GM12878 (cell line): ENCODE results near the gene ITGB8. TPM values are rescaled to one million over a fixed set of nuclear protein-coding genes. Genes with fewer than 3 reads are reported as not detected.

Experiments used
- ATAC-seq: fragments of 200-7000 bp; cut with Tn5 transposase; 3 replicates; pipeline ENCODE4 v1.9.1; 2020; ENCODE audit warnings: mild to moderate bottlenecking, moderate library complexity
- BruUV-seq: library from RNA; stranded (reverse); fragments of 400-500 nt; replicated peaks from 2 replicates; lab custom pipeline; 2021; lab: Mats Ljungman, UMichigan
- CTCF ChIA-PET: fragments of 300-600 bp; sonication (Branson Sonifier 250); formaldehyde crosslinking; extraction: SDS; loops from one replicate; lab custom pipeline; 2021; ENCODE audit warnings: inconsistent platforms; lab: Yijun Ruan, JAX
- POLR2A ChIA-PET: fragments of 350-600 bp; formaldehyde crosslinking; extraction: SDS; loops from one replicate; lab custom pipeline; 2021; ENCODE audit warnings: inconsistent platforms; lab: Charles Lee
- RAD21 ChIA-PET: fragments of 300-600 bp; sonication (Branson Sonifier 250); formaldehyde crosslinking; loops from one replicate; lab custom pipeline; 2023; ENCODE audit warnings: antibody characterized with exemption; ENCODE audit not compliant: unreplicated experiment; lab: Charles Lee
- SMC1A ChIA-PET: fragments of 300-600 bp; sonication (Branson Sonifier 250); formaldehyde crosslinking; loops from one replicate; lab custom pipeline; 2023; ENCODE audit not compliant: unreplicated experiment, uncharacterized antibody; lab: Charles Lee
- DNase-seq: peaks from one replicate; pipeline ENCODE4 v3.0.0-alpha.2; 2011; ENCODE audit warnings: low read depth, low spot score
- FAIRE-seq: peaks from 3 replicates; lab custom pipeline; 2011; peaks lifted over from hg19 to GRCh38; lab: Jason Lieb, UNC
- H2AFZ ChIP-seq: 2 replicates; pipeline ENCODE4 v1.6.0; 2011; ENCODE audit warnings: low read depth, low read length, control low read depth; ENCODE audit not compliant: control insufficient read depth
- H3K27ac ChIP-seq: 2 replicates; pipeline ENCODE4 v1.5.1; 2011; ENCODE audit warnings: control low read depth; ENCODE audit not compliant: control insufficient read depth, insufficient read depth
- H3K27me3 ChIP-seq, 2 experiments: replicated peaks in 1 of 2; 2 replicates each; pipeline versions ENCODE4 v1.6.0 to v1.6.1; 2011; ENCODE audit warnings: low read length in 1 of 2; ENCODE audit not compliant: control insufficient read depth in 2 of 2, insufficient read depth in 2 of 2
- H3K36me3 ChIP-seq, 2 experiments: 2 replicates each; pipeline ENCODE4 v1.5.1; 2011; ENCODE audit warnings: low read length in 1 of 2; ENCODE audit not compliant: control insufficient read depth in 2 of 2, insufficient read depth in 2 of 2
- H3K4me1 ChIP-seq: 2 replicates; pipeline ENCODE4 v1.6.1; 2011; ENCODE audit warnings: mild to moderate bottlenecking, low read length, moderate library complexity, mixed read lengths; ENCODE audit not compliant: control insufficient read depth, insufficient read depth
- H3K4me2 ChIP-seq: 2 replicates; pipeline ENCODE4 v1.6.0; 2011; ENCODE audit warnings: control low read depth; ENCODE audit not compliant: control insufficient read depth, insufficient read depth
- H3K4me3 ChIP-seq: fragments of 200-600 bp; sonication (generic); 2 replicates; pipeline ENCODE4 v1.5.1; 2016
- H3K79me2 ChIP-seq: 2 replicates; pipeline ENCODE4 v1.6.0; 2011; ENCODE audit warnings: low read length; ENCODE audit not compliant: control insufficient read depth, insufficient read depth
- H3K9ac ChIP-seq: 2 replicates; pipeline ENCODE4 v1.8.0; 2011; ENCODE audit warnings: low read length, control low read depth, mixed read lengths; ENCODE audit not compliant: control insufficient read depth, insufficient read depth
- H3K9me3 ChIP-seq: replicated peaks from 3 replicates; pipeline ENCODE4 v1.5.1; 2011; ENCODE audit warnings: mild to moderate bottlenecking, low read length; ENCODE audit not compliant: control insufficient read depth, insufficient read depth
- H4K20me1 ChIP-seq: 2 replicates; pipeline ENCODE4 v1.6.0; 2011; ENCODE audit not compliant: control insufficient read depth, insufficient read depth
- BRCA1 ChIP-seq: IDR thresholded peaks from 2 replicates; pipeline ENCODE4 v1.6.1; 2011; ENCODE audit warnings: low read depth, low read length, improper control_type of control experiment
- CBFB ChIP-seq: IDR thresholded peaks from 2 replicates; pipeline ENCODE4 v1.6.1; 2016; ENCODE audit warnings: antibody characterized with exemption, low read depth
- EZH2 ChIP-seq: IDR thresholded peaks from 2 replicates; pipeline ENCODE4 v1.6.1; 2012; ENCODE audit warnings: low read depth, mild to moderate bottlenecking, control low read depth, inconsistent platforms, low read length, borderline replicate concordance; ENCODE audit not compliant: control insufficient read depth
- HDAC2 ChIP-seq: fragments of 200-600 bp; sonication (generic); IDR thresholded peaks from 2 replicates; pipeline ENCODE4 v1.6.1; 2017
- MYC ChIP-seq: IDR thresholded peaks from 2 replicates; pipeline ENCODE4 v1.6.1; 2011; ENCODE audit warnings: mild to moderate bottlenecking, low read length, moderate library complexity, inconsistent platforms; ENCODE audit not compliant: insufficient read depth, insufficient replicate concordance, insufficient read length, severe bottlenecking
- NFXL1 ChIP-seq: fragments of 450-650 bp; IDR thresholded peaks from 2 replicates; pipeline ENCODE4 v1.6.1; 2017; ENCODE audit warnings: antibody characterized with exemption, mild to moderate bottlenecking, borderline replicate concordance
- NR2C1 ChIP-seq: fragments of 450-650 bp; IDR thresholded peaks from 2 replicates; pipeline ENCODE4 v1.6.1; 2017; ENCODE audit warnings: antibody characterized with exemption, mild to moderate bottlenecking, moderate library complexity
- NR2C2 ChIP-seq: IDR thresholded peaks from 2 replicates; pipeline ENCODE4 v1.6.1; 2011; ENCODE audit warnings: borderline replicate concordance, low read depth; ENCODE audit not compliant: control insufficient read depth, insufficient read length
- REST ChIP-seq: IDR thresholded peaks from 2 replicates; pipeline ENCODE4 v1.6.1; 2012; ENCODE audit warnings: mild to moderate bottlenecking, low read depth, low read length
- RFX5 ChIP-seq: IDR thresholded peaks from 2 replicates; pipeline ENCODE4 v1.6.1; 2011; ENCODE audit warnings: low read depth, low read length, improper control_type of control experiment
- SMARCA5 ChIP-seq: fragments of 450-650 bp; IDR thresholded peaks from 2 replicates; pipeline ENCODE4 v1.6.1; 2017; ENCODE audit warnings: mild to moderate bottlenecking
- SMC3 ChIP-seq: IDR thresholded peaks from 2 replicates; pipeline ENCODE4 v1.6.1; 2011; ENCODE audit warnings: low read length, improper control_type of control experiment, borderline replicate concordance
- SPI1 ChIP-seq: IDR thresholded peaks from 2 replicates; pipeline ENCODE4 v1.6.1; 2011; ENCODE audit warnings: low read depth, mild to moderate bottlenecking, low read length, moderate library complexity, borderline replicate concordance; ENCODE audit not compliant: insufficient read depth
- ZBED1 ChIP-seq: IDR thresholded peaks from 2 replicates; pipeline ENCODE4 v1.6.1; 2016; ENCODE audit warnings: borderline replicate concordance
- WGBS: methylation state at CpG from one replicate; pipeline ENCODE4 v1.1.6; 2016; ENCODE audit warnings: low lambda C conversion rate; ENCODE audit not compliant: insufficient replicate concordance, insufficient coverage; ENCODE audit errors: missing lambda C conversion rate; 5-methylcytosine and 5-hydroxymethylcytosine counted together
- in situ Hi-C: fragments of 300-500 bp; cut with MboI; formaldehyde crosslinking; loops from 9 replicates; pipeline ENCODE4 v1.14.3; 2018; ENCODE audit warnings: mixed read lengths
- intact Hi-C: fragments of 100-400 bp; cut with micrococcal nuclease; formaldehyde crosslinking; loops from one replicate; pipeline ENCODE4 v1.14.2; 2022; ENCODE audit not compliant: unreplicated experiment
- polyA plus RNA-seq, 11 experiments: library from polyadenylated mRNA; depleted of rRNA in 4 of 11; unstranded in 6 of 11; stranded (reverse) in 5 of 11; fragments of >200 nt; fragmentation: Nextera tagmentation in 4 of 11; fragmentation: Illumina TruSeq in 1 of 11; extraction: Ambion mirVana in 4 of 11; extraction: Trizol in 1 of 11; gene quantifications; 1 replicate in 1 of 11; 2 replicates in 10 of 11; pipeline versions ENCODE4 v1.2.1 to v1.2.3, GENCODE V29; 2011 to 2016; ENCODE audit warnings: inconsistent platforms in 2 of 11, missing spikeins in 2 of 11, low read depth in 1 of 11
- total RNA-seq, 4 experiments: library from RNA; depleted of rRNA in 3 of 4; stranded (reverse); fragments of >200 nt in 3 of 4; fragmentation: Illumina TruSeq in 1 of 4; extraction: Trizol in 1 of 4; gene quantifications; 2 replicates each; pipeline versions ENCODE4 v1.2.1 to v1.2.3, GENCODE V29; 2013 to 2021

Gene ITGB8
- total and polyA plus RNA-seq, 10 of the 15 experiments (the other 5 are each of a cell fraction or from before 2014, with no cell fraction given), result 0.37 to 26.2 (median 1.5) TPM

DNA sequence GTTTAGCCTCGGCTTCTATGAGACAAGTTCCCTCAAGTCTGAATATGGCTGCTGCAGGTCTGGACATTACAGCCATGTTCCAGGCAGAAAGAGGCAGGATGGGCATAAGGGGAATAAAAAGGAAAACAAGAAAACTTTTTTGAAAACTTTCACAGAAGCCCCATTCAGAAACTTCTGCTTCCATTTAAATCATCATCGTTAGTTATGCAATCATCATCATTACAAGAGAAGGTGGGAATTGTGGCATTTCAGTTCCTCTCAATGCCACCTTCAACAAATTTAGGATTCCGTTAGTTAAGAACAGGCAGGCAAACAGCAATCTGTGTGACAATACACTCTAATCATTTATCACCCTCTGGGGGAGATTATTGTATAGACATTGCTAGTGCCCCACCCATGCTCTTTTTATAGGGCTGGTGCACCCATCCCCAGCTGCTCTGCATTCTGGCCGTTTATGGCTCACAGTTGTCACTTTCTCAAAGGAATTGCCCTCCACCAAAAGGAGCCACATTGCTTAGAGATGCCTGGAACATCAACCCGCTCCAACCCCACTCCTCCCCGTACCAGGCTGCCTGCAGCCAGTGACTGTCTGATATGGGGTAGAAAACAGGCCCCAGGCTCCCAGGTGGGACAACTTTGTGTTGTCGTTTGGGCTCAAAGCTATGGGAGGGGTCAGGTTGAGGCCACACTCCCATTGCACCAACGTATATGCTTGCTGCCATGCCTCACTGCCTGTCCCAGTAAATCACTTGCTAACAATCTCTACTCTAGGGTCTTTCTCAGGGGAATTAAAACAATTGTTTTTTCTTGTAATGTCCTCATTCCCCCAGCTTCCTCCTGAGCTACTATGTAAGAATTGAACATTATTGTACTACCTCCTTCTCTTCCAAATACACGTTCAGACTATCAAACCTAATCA lies 24.2 kb downstream of the ITGB8 start:
- Histone ChIP-seq H3K4me2 (no peak overlapping the region), H3K27me3 (no peaks in the 10 kb centered on the region), H4K20me1 (no peaks in the 10 kb centered on the region), H3K9ac (no peak overlapping the region), H3K4me1 (no peaks in the 10 kb centered on the region)
- ATAC-seq, result peak; percentile 25
- intact Hi-C loops, result no loop called here
- CTCF ChIA-PET, result no interaction called here
- BruUV-seq, result no TSS peak
- TF ChIP-seq CBFB, result no peak
- TF ChIP-seq, all 136 proteins: peak for 0
- POLR2A ChIA-PET, result interaction anchor here (0.6 kb wide), 1 partner anchor 1585 kb away, joined by 4 read pairs; no protein-coding TSS in a partner anchor
- Histone ChIP-seq H2AFZ (no peak overlapping the region), H3K9me3 (no peaks in the 10 kb centered on the region), H3K79me2 (no peaks in the 10 kb centered on the region), H3K4me3 (no peak overlapping the region), H3K36me3 (no peaks in the 10 kb centered on the region), H3K27ac (no peak overlapping the region)
- RAD21 ChIA-PET, result no interaction called here
- in situ Hi-C loops, result no loop called here
- SMC1A ChIA-PET, result interaction anchor here (1.2 kb wide), 1 partner anchor 151 kb away, joined by 3 read pairs; no protein-coding TSS in a partner anchor
- DNase-seq (no peak), FAIRE-seq (no peak)
- 40% methylated on average over 9 of the region's 9 CpGs for WGBS

DNA sequence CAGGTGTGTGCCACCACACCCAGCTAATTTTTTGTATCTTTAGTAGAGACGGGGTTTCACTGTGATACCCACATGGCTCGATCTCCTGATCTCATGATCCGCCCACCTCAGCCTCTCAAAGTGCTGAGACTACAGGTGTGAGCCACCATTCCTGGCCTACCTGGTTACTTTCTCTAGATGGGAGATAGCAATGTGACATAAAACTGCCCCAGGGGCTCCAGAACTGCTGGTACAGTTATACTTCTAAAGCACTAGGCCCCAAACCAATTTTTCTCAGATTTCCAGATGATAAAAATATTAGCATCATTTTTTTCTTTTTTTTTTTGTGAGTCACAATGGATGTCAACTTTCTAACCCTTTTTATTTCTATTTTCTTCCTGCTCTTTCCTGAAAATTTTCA lies 27.4 kb downstream of the ITGB8 start:
- ChIA-PET SMC1A (interaction anchor here (0.7 to 1.1 kb wide), 2 partner anchors 21 to 604 kb away, joined by 3 to 4 read pairs; no protein-coding TSS in a partner anchor), CTCF (no interaction called here), RAD21 (no interaction called here), POLR2A (no interaction called here)
- Histone ChIP-seq H3K4me1 (no peaks in the 10 kb centered on the region), H3K4me3 (no peak overlapping the region), H3K4me2 (no peak overlapping the region), H4K20me1 (no peaks in the 10 kb centered on the region), H3K9me3 (no peaks in the 10 kb centered on the region), H3K79me2 (no peaks in the 10 kb centered on the region), H3K27ac (no peak overlapping the region), H3K27me3 (no peaks in the 10 kb centered on the region), H3K36me3 (peaks cover 0 to 1% of the 10 kb centered on the region in 2 experiments; a peak in 1 of 4 replicates), H3K9ac (no peak overlapping the region), H2AFZ (no peak overlapping the region)
- ATAC-seq (no peak), FAIRE-seq (no peak), DNase-seq (no peak)
- intact Hi-C loops, result no loop called here
- WGBS, result 33% methylated on average over 3 of the region's 3 CpGs
- in situ Hi-C loops, result no loop called here
- no TSS peak for BruUV-seq
- no peak for TF ChIP-seq SMC3
- TF ChIP-seq EZH2, result no peak
- TF ChIP-seq ZBED1, result no peak
- no peak for TF ChIP-seq NR2C2
- TF ChIP-seq NR2C1, result no peak
- no peak for TF ChIP-seq HDAC2
- no peak for TF ChIP-seq RFX5
- TF ChIP-seq MYC, result no peak
- TF ChIP-seq NFXL1, result no peak
- no peak for TF ChIP-seq REST
- no peak for TF ChIP-seq SPI1
- TF ChIP-seq SMARCA5, result no peak
- TF ChIP-seq BRCA1, result no peak
